Stimulated activated naive CD8-positive, alpha-beta T cell treated with anti-CD3 and anti-CD28 coated beads, Interleukin-15, Interleukin-2, amounts not matched to agents 100 U/mL and 50 U/mL, for 24 hours (primary cell): ENCODE measurements around the gene GLP2R.

Experiments used
- ATAC-seq: fragments of 150-1000 bp; cut with Tn5 transposase; one replicate; pipeline ENCODE4 v1.10.0; 2021
- DNase-seq: peaks from one replicate; pipeline ENCODE4 v3.0.0; 2021

Gene GLP2R

GRCh38 chr17:9922012-9922848, 96.5 kb downstream of the GLP2R start:
- no peak for DNase-seq
- ATAC-seq, result no peak

DNA sequence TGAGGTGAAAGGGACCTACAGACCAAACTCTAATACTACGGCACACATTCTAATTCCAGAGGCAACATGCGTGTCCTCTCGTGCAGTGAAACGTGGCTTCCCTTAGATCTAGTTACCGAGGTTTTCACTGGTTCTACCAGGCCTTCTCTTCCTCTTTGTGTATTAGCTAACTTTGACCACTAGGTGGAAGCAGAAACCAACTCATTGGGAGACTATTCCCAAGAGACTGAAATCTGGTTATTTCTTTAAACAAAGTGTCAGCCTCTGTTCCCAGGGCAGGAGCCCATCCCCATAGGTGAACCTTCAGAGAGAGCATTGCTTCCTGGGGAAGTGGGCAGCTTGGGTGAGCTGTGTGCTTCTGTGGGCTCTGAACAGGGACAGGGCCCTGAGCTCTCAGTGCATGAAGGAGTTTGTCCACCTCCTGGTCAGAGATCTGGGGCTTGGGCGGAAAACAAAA, 99.0 kb downstream of the GLP2R start:
- ATAC-seq (no peak), DNase-seq (no peak)

- no peak for DNase-seq
- ATAC-seq, result no peak
Observed at GRCh38 chr17:9925457-9925856, 99.7 kb downstream of the GLP2R start.

GRCh38 chr17:9926150-9926804, 100.6 kb downstream of the GLP2R start:
- DNase-seq (no peak), ATAC-seq (no peak)

- DNase-seq (no peak), ATAC-seq (no peak)
Observed at GRCh38 chr17:9928601-9929333, 103.0 kb downstream of the GLP2R start.

GRCh38 chr17:9929871-9930270, 104.1 kb downstream of the GLP2R start:
- no peak for DNase-seq
- no peak for ATAC-seq

DNA sequence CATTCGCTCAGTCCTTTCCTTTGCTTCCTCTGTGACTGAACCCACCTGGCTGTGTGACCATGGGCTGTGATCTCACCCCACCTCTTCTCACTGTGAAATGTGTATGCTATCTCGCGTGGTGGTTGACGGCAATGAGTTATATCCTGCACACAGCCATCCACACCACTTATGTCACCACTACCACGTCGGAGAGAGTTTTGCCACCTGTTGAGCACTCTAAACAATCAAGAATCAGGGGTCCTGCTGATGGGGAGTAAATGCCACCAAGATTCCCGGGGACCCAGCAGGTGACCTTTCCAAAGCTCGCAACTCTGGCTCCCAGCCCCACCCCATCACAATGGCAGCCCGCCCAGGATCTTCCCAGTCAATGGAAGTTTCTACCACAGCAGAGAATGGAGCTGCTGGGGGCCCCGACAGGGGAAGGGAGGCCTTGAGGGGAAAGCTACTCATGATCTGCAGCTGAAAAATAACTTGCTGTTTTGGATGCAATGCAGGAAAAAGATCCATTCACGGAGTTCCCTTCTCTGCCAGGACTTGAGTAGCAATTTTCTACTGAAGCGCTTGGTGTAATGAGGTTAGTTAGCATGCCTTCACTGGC, 105.5 kb downstream of the GLP2R start:
- no peak for ATAC-seq

DNA sequence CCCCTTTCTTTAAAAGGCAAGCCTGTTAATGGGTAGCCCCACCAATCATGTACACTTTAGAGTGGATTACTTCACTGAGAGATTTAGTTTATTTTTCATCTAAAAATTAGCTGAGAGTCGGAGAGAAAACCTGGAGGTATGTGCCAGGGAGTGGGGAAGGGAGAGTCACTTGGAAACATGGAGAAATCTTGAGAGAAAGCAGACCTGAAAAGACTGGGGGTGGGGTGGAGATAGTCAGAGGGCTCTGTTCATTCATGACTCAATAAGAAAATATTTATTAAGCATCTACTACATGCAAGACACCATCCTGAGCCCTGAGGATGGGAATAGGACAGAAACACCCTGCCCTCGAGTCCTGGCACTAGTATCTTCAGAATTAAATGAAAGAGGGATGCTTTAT, 106.8 kb downstream of the GLP2R start:
- no peak for ATAC-seq
- DNase-seq, result no peak

More for the DNA sequence above, 105.5 kb downstream of the GLP2R start:
- no peak for DNase-seq

- ATAC-seq (no peak), DNase-seq (no peak)
Observed at GRCh38 chr17:9934331-9934730, 108.6 kb downstream of the GLP2R start.

- ATAC-seq (no peak), DNase-seq (no peak)
Observed at GRCh38 chr17:9935408-9935807, 109.7 kb downstream of the GLP2R start.

DNA sequence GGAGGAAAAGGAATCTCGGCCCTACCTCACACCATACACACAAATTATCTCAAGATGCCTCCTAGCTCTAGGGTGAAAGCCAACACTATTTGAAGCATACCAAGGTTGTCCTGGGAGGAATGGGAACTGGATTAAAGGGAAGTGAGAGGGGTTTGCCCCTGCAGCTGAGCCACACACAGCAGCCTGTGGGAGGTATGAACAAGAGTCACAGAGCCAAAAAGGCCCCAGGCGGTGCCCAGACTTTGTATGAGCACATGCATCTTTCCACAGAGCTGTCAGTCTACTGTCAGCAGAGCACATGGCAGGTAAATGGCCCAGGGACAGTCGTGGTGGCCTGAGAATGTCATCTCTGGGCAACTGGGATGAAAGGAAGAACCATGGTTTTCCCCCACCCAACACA, 110.4 kb downstream of the GLP2R start:
- ATAC-seq (no peak), DNase-seq (no peak)

DNA sequence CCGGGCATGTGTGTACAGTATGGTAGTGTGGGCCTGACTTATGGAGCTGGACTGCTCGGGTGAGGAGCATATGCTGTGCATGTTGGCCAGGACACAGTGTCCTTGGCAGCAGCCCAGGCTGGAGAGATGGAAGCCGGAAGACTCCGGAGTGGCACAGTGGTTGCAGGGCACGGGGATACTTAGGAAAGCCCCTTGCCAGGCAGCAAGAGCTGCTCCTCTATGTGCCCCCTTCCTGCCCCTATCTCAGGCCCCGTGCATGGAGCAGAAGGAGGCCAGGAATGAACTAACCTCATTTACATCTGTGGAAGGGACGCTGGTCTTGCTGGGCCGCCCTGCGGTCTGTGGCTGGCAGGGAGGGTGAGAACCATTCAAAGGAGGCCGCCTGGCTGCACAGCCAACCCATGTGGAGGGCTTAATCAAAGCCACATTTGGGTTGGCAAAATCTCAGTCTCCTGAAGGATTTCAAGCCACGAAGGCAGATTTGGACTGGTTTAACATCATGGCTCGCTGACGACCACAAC, 111.6 kb downstream of the GLP2R start:
- no peak for DNase-seq
- no peak for ATAC-seq

- DNase-seq, result no peak
Observed at GRCh38 chr17:9937901-9938300, 112.2 kb downstream of the GLP2R start.

GRCh38 chr17:9938764-9939163, 113.0 kb downstream of the GLP2R start:
- ATAC-seq, result no peak
- DNase-seq, result no peak

More at GRCh38 chr17:9937901-9938300, 112.2 kb downstream of the GLP2R start:
- no peak for ATAC-seq

- no peak for DNase-seq
- ATAC-seq, result no peak
Observed at GRCh38 chr17:9940841-9941240, 115.1 kb downstream of the GLP2R start.

DNA sequence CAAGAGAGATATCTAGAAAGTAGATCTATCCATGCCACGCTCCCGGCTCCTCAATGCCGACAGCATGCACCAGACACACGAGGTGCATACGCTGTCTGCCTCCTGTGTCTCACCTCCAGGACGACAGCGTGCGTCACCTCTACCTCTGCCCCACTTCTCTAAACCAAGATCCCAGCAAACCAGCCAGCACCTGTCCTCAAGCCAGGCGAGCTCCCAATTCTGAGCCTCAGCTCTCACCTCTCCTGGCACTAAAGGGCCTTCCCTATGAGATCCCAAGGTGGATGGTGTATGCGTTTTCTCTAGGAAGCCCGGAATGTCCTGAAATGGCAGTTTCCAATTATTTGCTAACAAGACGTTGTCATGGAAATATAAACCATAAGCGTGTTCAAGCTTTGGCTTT, 115.6 kb downstream of the GLP2R start:
- ATAC-seq, result no peak
- no peak for DNase-seq
